Fibroblast of the aortic adventitia (primary cell): ENCODE data around the gene DEDD2. TPM values are rescaled to one million over a fixed set of nuclear protein-coding genes. Genes with fewer than 3 reads are reported as not detected.

ENCODE experiments used
- DNase-seq: peaks from one replicate; pipeline ENCODE4 v3.0.0-alpha.2; 2010; ENCODE audit warnings: low read depth
- H3K4me3 ChIP-seq: 2 replicates; pipeline ENCODE4 v1.5.1; 2011; ENCODE audit warnings: low read depth, mild to moderate bottlenecking, control low read depth, low read length, moderate library complexity
- CTCF ChIP-seq: IDR thresholded peaks from 2 replicates; pipeline ENCODE4 v1.5.1; 2011; ENCODE audit warnings: mild to moderate bottlenecking, low read length, control low read depth, inconsistent platforms; ENCODE audit not compliant: insufficient read depth
- total RNA-seq: library from RNA; depleted of rRNA; stranded (reverse); fragments of >200 nt; gene quantifications from 2 replicates; pipeline ENCODE4 v1.2.3, GENCODE V29; 2012; ENCODE audit warnings: low replicate concordance

Gene DEDD2
- total RNA-seq, 1 donor: 11.1 TPM

GRCh38 chr19:42246143-42246921 lies 28.9 kb upstream of the DEDD2 start:
- DNase-seq: peak; percentile 81
- TF ChIP-seq CTCF: peak; percentile 77
- H3K4me3 ChIP-seq: no peak overlapping the region

DNA sequence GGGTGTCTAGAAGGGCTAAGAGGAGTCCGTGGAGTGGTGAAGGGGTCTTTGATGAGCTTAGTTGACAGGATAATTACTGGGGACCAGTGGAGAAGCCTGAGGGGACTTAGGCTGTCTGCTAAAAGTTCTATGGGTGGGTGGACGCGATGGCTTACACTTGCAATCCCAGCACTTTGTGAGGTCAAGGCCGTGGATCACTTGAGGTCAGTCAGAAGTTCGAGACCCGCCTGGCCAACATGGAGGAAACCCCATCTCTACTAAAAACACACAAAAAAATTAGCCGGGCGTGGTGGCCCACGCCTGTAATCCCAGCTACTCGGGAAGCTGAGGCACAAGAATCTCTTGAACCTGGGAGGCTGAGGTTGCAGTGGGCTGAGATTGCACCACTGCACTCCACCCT lies 27.8 kb upstream of the DEDD2 start:
- no peak for TF ChIP-seq CTCF
- H3K4me3 ChIP-seq: peak overlapping the region; percentile 25

DNA sequence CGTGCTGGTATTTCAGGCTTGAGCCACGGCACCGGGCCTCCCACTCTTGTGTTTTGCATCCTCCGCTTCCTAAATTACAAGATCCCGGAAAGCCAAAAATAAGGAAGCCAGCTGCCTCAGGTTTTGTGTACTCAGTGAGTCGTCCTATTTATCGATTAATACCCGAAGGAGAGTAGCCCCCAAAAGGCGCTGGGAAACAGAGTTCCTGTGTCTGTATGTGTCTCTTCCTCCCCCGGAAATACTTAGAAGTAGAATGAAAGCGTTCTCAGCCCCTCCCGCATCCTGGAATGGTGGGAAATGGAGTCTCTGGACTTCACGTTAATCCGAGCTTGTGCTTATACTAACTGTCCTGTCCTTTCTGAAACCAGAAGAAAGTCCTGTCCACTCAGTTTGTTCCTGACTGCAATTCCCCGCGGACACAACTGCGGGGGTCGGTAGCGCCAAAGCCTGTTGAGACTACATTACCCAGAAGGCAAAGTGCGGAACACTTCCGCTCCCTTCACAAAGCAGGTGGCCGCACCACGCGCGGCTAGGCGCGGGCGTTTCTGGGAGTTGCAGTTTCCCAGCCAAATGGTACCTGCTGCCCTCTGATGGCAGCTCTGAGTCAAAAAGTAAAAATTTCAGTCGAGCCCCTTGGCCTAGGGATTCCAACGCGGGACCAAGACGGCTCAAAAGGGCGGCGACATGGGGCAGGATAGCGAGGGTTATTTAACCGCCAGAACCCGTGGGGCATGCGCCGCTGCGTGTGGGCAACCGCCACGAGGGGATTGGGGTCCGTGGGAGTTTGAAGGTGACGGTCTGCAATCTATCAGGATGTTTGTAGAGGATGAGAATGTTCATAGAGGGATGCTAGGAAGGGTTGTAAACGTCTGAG lies 27.1 kb upstream of the DEDD2 start:
- H3K4me3 ChIP-seq: peak overlapping the region; percentile 80
- peak; percentile 93 for DNase-seq
- peak; percentile 64 for TF ChIP-seq CTCF

More for the DNA sequence above, 27.8 kb upstream of the DEDD2 start:
- DNase-seq: no peak

- peak; percentile 12 for TF ChIP-seq CTCF
Measured at GRCh38 chr19:42242512-42243409, 25.3 kb upstream of the DEDD2 start, which contains the start of gene GSK3A. GSK3A (minus strand) TSS chr19:42242602; CDS start chr19:42242465, 137 bp downstream.

GRCh38 chr19:42242069-42242511 lies 24.6 kb upstream of the DEDD2 start:
- peak overlapping the region; percentile 90 for H3K4me3 ChIP-seq
- TF ChIP-seq CTCF: no peak
- no peak for DNase-seq

More at GRCh38 chr19:42242512-42243409, 25.3 kb upstream of the DEDD2 start, which contains the start of gene GSK3A:
- H3K4me3 ChIP-seq: peak within 1 kb of the TSS; percentile 90
- peak; percentile 99 for DNase-seq

- TF ChIP-seq CTCF: no peak
- DNase-seq: no peak
- H3K4me3 ChIP-seq: peak overlapping the region; percentile 90
Measured at GRCh38 chr19:42241279-42241678, 23.8 kb upstream of the DEDD2 start.
